Endothelial cell of umbilical vein (primary cell): ENCODE results near the gene EMID1. TPM values are rescaled to one million over a fixed set of nuclear protein-coding genes. Genes with fewer than 3 reads are reported as not detected.

Experiments
- BruUV-seq: library from RNA; stranded (reverse); fragments of 400-500 nt; replicated peaks from 2 replicates; lab custom pipeline; 2021; lab: Mats Ljungman, UMichigan
- CTCF ChIA-PET: fragments of 300-600, 350-600 bp; sonication (Branson Sonifier 250); formaldehyde crosslinking; loops from one replicate; lab custom pipeline; 2021; ENCODE audit warnings: antibody characterized with exemption, inconsistent platforms; lab: Charles Lee
- POLR2A ChIA-PET: fragments of 300-600, 350-600 bp; sonication (Branson Sonifier 250); formaldehyde crosslinking; loops from one replicate; lab custom pipeline; 2021; ENCODE audit warnings: antibody characterized with exemption, inconsistent platforms; lab: Charles Lee
- DNase-seq: peaks from one replicate; pipeline ENCODE4 v3.0.0-alpha.2; 2011; ENCODE audit warnings: low read depth, low spot score
- FAIRE-seq: peaks from 2 replicates; lab custom pipeline; 2011; peaks lifted over from hg19 to GRCh38; lab: Jason Lieb, UNC
- H2AFZ ChIP-seq: 2 replicates; pipeline ENCODE4 v1.6.0; 2012; ENCODE audit warnings: low read depth, low read length, control low read depth, inconsistent platforms
- H3K27ac ChIP-seq: 2 replicates; pipeline ENCODE4 v1.5.1; 2011; ENCODE audit warnings: low read depth, mild to moderate bottlenecking, control low read depth, low read length, moderate library complexity; ENCODE audit not compliant: insufficient read depth
- H3K27me3 ChIP-seq, 2 experiments: 2 replicates each; pipeline versions ENCODE4 v1.6.0 to v1.6.1; 2011; ENCODE audit warnings: low read length in 2 of 2, mixed read lengths in 1 of 2; ENCODE audit not compliant: control insufficient read depth in 2 of 2, insufficient read depth in 2 of 2
- H3K36me3 ChIP-seq, 2 experiments: 2 replicates in 1 of 2; 3 replicates in 1 of 2; pipeline ENCODE4 v1.5.1; 2011; ENCODE audit warnings: low read length in 2 of 2, mild to moderate bottlenecking in 1 of 2, moderate library complexity in 1 of 2; ENCODE audit not compliant: control insufficient read depth in 2 of 2, insufficient read depth in 2 of 2; ENCODE audit errors: extremely low read depth in 1 of 2
- H3K4me1 ChIP-seq: 3 replicates; pipeline ENCODE4 v1.5.1; 2011; ENCODE audit warnings: mild to moderate bottlenecking, low read length; ENCODE audit not compliant: control insufficient read depth, insufficient read depth; ENCODE audit errors: extremely low read depth
- H3K4me2 ChIP-seq: 2 replicates; pipeline ENCODE4 v1.6.1; 2011; ENCODE audit warnings: low read length, control low read depth, mixed read lengths; ENCODE audit not compliant: insufficient read depth
- H3K4me3 ChIP-seq, 3 experiments: fragments of 200-600 bp in 1 of 3; sonication (generic), shearing (Covaris generic) in 1 of 3; replicated peaks in 1 of 3; 2 replicates each; pipeline ENCODE4 v1.5.1; 2011 to 2016; ENCODE audit warnings: control low read depth in 3 of 3, low read length in 3 of 3, mild to moderate bottlenecking in 2 of 3, inconsistent platforms in 1 of 3, low read depth in 1 of 3, moderate library complexity in 1 of 3; ENCODE audit not compliant: insufficient read depth in 1 of 3
- H3K79me2 ChIP-seq: 2 replicates; pipeline ENCODE4 v1.6.0; 2012; ENCODE audit warnings: low read length, inconsistent platforms; ENCODE audit not compliant: control insufficient read depth, insufficient read depth
- H3K9ac ChIP-seq: replicated peaks from 2 replicates; pipeline ENCODE3; 2011; ENCODE audit warnings: low read length, control low read depth; ENCODE audit not compliant: insufficient read depth; ENCODE audit errors: extremely low read depth
- H3K9me1 ChIP-seq: replicated peaks from 3 replicates; pipeline ENCODE4 v1.6.0; 2011; ENCODE audit warnings: mild to moderate bottlenecking, low read length; ENCODE audit not compliant: control insufficient read depth, insufficient read depth; ENCODE audit errors: extremely low read depth
- H3K9me3 ChIP-seq: replicated peaks from 2 replicates; pipeline ENCODE4 v1.5.1; 2012; ENCODE audit warnings: low read length, inconsistent platforms; ENCODE audit not compliant: control insufficient read depth, insufficient read depth
- H4K20me1 ChIP-seq: replicated peaks from 2 replicates; pipeline ENCODE3; 2011; ENCODE audit warnings: mild to moderate bottlenecking, low read length; ENCODE audit not compliant: control insufficient read depth, insufficient read depth; ENCODE audit errors: extremely low read depth
- CTCF ChIP-seq, 2 donors: IDR thresholded peaks; 1 replicate in 1 of 2; 2 replicates in 1 of 2; pipeline ENCODE4 v1.5.1; 2011; ENCODE audit warnings: low read length in 2 of 2, mild to moderate bottlenecking in 2 of 2, moderate library complexity in 2 of 2, control low read depth in 1 of 2, inconsistent platforms in 1 of 2, low read depth in 1 of 2; ENCODE audit not compliant: insufficient read depth in 1 of 2; ENCODE audit errors: extremely low read depth in 1 of 2
- EZH2 ChIP-seq: IDR thresholded peaks from 2 replicates; pipeline ENCODE4 v1.6.1; 2012; ENCODE audit warnings: borderline replicate concordance, low read depth, mild to moderate bottlenecking, moderate library complexity, low read length, inconsistent platforms; ENCODE audit not compliant: severe bottlenecking
- FOS ChIP-seq: IDR thresholded peaks from 2 replicates; pipeline ENCODE4 v1.6.1; 2011; ENCODE audit warnings: mild to moderate bottlenecking, low read length, moderate library complexity, borderline replicate concordance; ENCODE audit not compliant: insufficient read depth
- GATA2 ChIP-seq: IDR thresholded peaks from 2 replicates; pipeline ENCODE4 v1.7.0; 2011; ENCODE audit warnings: low read depth, mild to moderate bottlenecking, moderate library complexity, mixed read lengths, low read length; ENCODE audit not compliant: insufficient read length, insufficient read depth
- JUN ChIP-seq: IDR thresholded peaks from 2 replicates; pipeline ENCODE4 v1.6.1; 2011; ENCODE audit warnings: borderline replicate concordance, low read depth; ENCODE audit not compliant: insufficient read length, insufficient read depth
- MAX ChIP-seq: IDR thresholded peaks from 2 replicates; pipeline ENCODE4 v1.6.1; 2011; ENCODE audit not compliant: insufficient read depth, insufficient read length
- MYC ChIP-seq: IDR thresholded peaks from one replicate; pipeline ENCODE4 v1.6.1; 2011; ENCODE audit warnings: mild to moderate bottlenecking, low read depth, low read length
- POLR2A ChIP-seq: IDR thresholded peaks from 2 replicates; pipeline ENCODE4 v1.6.1; 2012; ENCODE audit warnings: low read depth, mild to moderate bottlenecking, control low read depth, low read length
- POLR2AphosphoS5 ChIP-seq: IDR thresholded peaks from 2 replicates; pipeline ENCODE4 v1.6.1; 2012; ENCODE audit warnings: low read depth, mild to moderate bottlenecking, control low read depth, low read length, moderate library complexity; ENCODE audit not compliant: insufficient read depth
- dilution Hi-C: fragments of 300-500 bp; cut with MboI; formaldehyde crosslinking; loops from one replicate; pipeline ENCODE4 v1.15.0; 2019; ENCODE audit warnings: low sequenced_read_pairs; ENCODE audit not compliant: extremely low pct_ligation_motif_present
- intact Hi-C: fragments of 100-400 bp; cut with micrococcal nuclease; formaldehyde crosslinking; loops from one replicate; pipeline ENCODE4 v1.10.0; 2022
- polyA plus RNA-seq, 4 experiments: library from polyadenylated mRNA; depleted of rRNA in 3 of 4; stranded (reverse) in 3 of 4; unstranded in 1 of 4; fragments of >200 nt; gene quantifications; 2 replicates each; pipeline versions ENCODE4 v1.2.1 to v1.2.3, GENCODE V29; 2011 to 2012; ENCODE audit warnings: missing spikeins in 1 of 4
- total RNA-seq: library from RNA; stranded (reverse); gene quantifications from 2 replicates; pipeline ENCODE4 v1.2.3, GENCODE V29; 2021

EMID1 gene
- total and polyA plus RNA-seq, 2 donors (not counting 3 experiments of a cell fraction or from before 2014, with no cell fraction given) = 0.51 to 0.75 TPM

GRCh38 chr22:29209624-29209929 is 3.9 kb downstream of the EMID1 start:
- H3K27ac ChIP-seq = no peak overlapping the region
- POLR2A ChIA-PET = no interaction called here
- BruUV-seq = no TSS peak

More at GRCh38 chr22:29209624-29209929, 3.9 kb downstream of the EMID1 start:
- no peaks in the 10 kb centered on the region for H4K20me1 ChIP-seq
- no peak overlapping the region for H3K4me2 ChIP-seq
- no peak for TF ChIP-seq MAX
- TF ChIP-seq GATA2 = no peak
- no peak for TF ChIP-seq POLR2AphosphoS5
- no peak for TF ChIP-seq FOS
- TF ChIP-seq MYC = no peak
- no peak for TF ChIP-seq EZH2
- no peak for TF ChIP-seq JUN
- no peak for TF ChIP-seq CTCF (IDR thresholded peaks at IDR 0.05; ENCODE audit: extremely low read depth in 1 of 2, insufficient read depth in 1 of 2, low read depth in 1 of 2, low read length in 2 of 2)
- no peak for TF ChIP-seq POLR2A
- H3K9me3 ChIP-seq = no peaks in the 10 kb centered on the region
- DNase-seq (no peak), FAIRE-seq (no peak)
- H3K9ac ChIP-seq = no peak overlapping the region
- H3K79me2 ChIP-seq = no peaks in the 10 kb centered on the region
- H3K4me3 ChIP-seq = no peak overlapping the region
- intact Hi-C loops (no loop called here), dilution Hi-C loops (no loop called here)
- H3K36me3 ChIP-seq = no peaks in the 10 kb centered on the region
- peaks cover 2% of the 10 kb centered on the region for H3K4me1 ChIP-seq
- CTCF ChIA-PET = interaction anchor here (0.9 to 2.3 kb wide), 2 partner anchors 10 to 36 kb away, joined by 3 to 6 read pairs; no protein-coding TSS in a partner anchor
- peaks cover 0 to 9% of the 10 kb centered on the region in 2 experiments for H3K27me3 ChIP-seq
- H3K9me1 ChIP-seq = no peaks in the 10 kb centered on the region
- no peak overlapping the region for H2AFZ ChIP-seq
